Glutamatergic neuron (in vitro differentiated cells): ENCODE results near the gene USF3. TPM values are rescaled to one million over a fixed set of nuclear protein-coding genes. Genes with fewer than 3 reads are reported as not detected.

Experiments
- DNase-seq: peaks from one replicate; pipeline ENCODE4 v3.0.0; 2022
- H3K27ac Mint-ChIP-seq: one replicate; pipeline ENCODE4 v1.8.0; 2020; ENCODE audit warnings: mild to moderate bottlenecking, mixed read lengths, inconsistent platforms; ENCODE audit not compliant: unreplicated experiment
- H3K27me3 Mint-ChIP-seq: one replicate; pipeline ENCODE4 v1.8.0; 2020; ENCODE audit warnings: mild to moderate bottlenecking, moderate library complexity, mixed read lengths, inconsistent platforms; ENCODE audit not compliant: unreplicated experiment
- H3K36me3 Mint-ChIP-seq: one replicate; pipeline ENCODE4 v1.8.0; 2020; ENCODE audit warnings: mild to moderate bottlenecking, mixed read lengths, inconsistent platforms; ENCODE audit not compliant: unreplicated experiment
- H3K4me1 Mint-ChIP-seq: one replicate; pipeline ENCODE4 v1.8.0; 2020; ENCODE audit warnings: mild to moderate bottlenecking, low read depth, mixed read lengths, inconsistent platforms; ENCODE audit not compliant: unreplicated experiment
- H3K4me3 Mint-ChIP-seq: one replicate; pipeline ENCODE4 v1.8.0; 2020; ENCODE audit warnings: mild to moderate bottlenecking, mixed read lengths, inconsistent platforms; ENCODE audit not compliant: unreplicated experiment
- H3K9me3 Mint-ChIP-seq: one replicate; pipeline ENCODE4 v1.8.0; 2020; ENCODE audit warnings: mild to moderate bottlenecking, moderate library complexity, mixed read lengths, inconsistent platforms; ENCODE audit not compliant: unreplicated experiment
- total RNA-seq: library from RNA; stranded (reverse); fragmentation: NEBNext Ultra II Directional; extraction: Animal tissue kit (Norgen Biotek cat#: 25700); gene quantifications from one replicate; pipeline ENCODE4 v1.2.1, GENCODE V29; 2021; ENCODE audit not compliant: unreplicated experiment
- TF ChIP-seq, protein P1 (sequence below): fragments of 200-600 bp; sonication (generic); IDR thresholded peaks from one replicate; pipeline ENCODE4 v1.5.0; 2021; ENCODE audit not compliant: partially characterized antibody, unreplicated experiment

Gene USF3
- total RNA-seq, 1 donor from 2014 or later = 14.9 TPM

GRCh38 chr3:113676261-113676660 is 20.2 kb downstream of the USF3 start:
- Mint-ChIP-seq H3K27me3 (no peaks in the 10 kb centered on the region), H3K4me1 (no peaks in the 10 kb centered on the region), H3K36me3 (no peaks in the 10 kb centered on the region), H3K4me3 (no peak overlapping the region), H3K27ac (no peak overlapping the region), H3K9me3 (no peaks in the 10 kb centered on the region)
- TF ChIP-seq, protein P1, sequence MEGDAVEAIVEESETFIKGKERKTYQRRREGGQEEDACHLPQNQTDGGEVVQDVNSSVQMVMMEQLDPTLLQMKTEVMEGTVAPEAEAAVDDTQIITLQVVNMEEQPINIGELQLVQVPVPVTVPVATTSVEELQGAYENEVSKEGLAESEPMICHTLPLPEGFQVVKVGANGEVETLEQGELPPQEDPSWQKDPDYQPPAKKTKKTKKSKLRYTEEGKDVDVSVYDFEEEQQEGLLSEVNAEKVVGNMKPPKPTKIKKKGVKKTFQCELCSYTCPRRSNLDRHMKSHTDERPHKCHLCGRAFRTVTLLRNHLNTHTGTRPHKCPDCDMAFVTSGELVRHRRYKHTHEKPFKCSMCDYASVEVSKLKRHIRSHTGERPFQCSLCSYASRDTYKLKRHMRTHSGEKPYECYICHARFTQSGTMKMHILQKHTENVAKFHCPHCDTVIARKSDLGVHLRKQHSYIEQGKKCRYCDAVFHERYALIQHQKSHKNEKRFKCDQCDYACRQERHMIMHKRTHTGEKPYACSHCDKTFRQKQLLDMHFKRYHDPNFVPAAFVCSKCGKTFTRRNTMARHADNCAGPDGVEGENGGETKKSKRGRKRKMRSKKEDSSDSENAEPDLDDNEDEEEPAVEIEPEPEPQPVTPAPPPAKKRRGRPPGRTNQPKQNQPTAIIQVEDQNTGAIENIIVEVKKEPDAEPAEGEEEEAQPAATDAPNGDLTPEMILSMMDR = no peak
- no peak for DNase-seq

GRCh38 chr3:113673593-113673992 is 22.8 kb downstream of the USF3 start:
- Mint-ChIP-seq H3K36me3 (no peaks in the 10 kb centered on the region), H3K27me3 (no peaks in the 10 kb centered on the region), H3K4me1 (no peaks in the 10 kb centered on the region), H3K4me3 (no peak overlapping the region), H3K9me3 (no peaks in the 10 kb centered on the region), H3K27ac (no peak overlapping the region)
- TF ChIP-seq, protein P1 = no peak
- DNase-seq = no peak

DNA sequence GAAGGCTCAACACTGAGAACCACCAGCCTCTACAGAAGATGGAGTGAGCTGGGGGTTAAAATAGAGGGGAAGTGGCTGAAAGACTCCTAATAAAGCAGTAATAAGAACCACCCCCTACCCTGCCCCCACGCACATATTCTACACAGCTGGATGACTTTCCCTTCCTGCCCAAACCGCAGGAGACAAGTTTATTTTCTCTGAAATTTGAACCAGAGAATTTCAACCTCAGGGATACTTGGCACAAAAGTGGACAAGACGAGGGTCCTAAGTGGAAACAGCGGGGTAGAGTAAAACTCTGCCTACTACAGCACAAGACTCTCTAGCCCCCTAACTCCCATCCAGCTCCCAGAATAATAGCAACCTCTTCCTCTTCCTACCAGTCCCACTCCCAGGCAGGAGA is 28.4 kb downstream of the USF3 start:
- TF ChIP-seq, protein P1 = no peak
- no peak for DNase-seq
- Mint-ChIP-seq H3K27me3 (no peaks in the 10 kb centered on the region), H3K36me3 (no peaks in the 10 kb centered on the region), H3K4me3 (no peak overlapping the region), H3K27ac (no peak overlapping the region), H3K9me3 (no peaks in the 10 kb centered on the region), H3K4me1 (no peaks in the 10 kb centered on the region)

GRCh38 chr3:113664523-113665094 is 31.8 kb downstream of the USF3 start:
- no peak for DNase-seq
- TF ChIP-seq, protein P1 = no peak
- Mint-ChIP-seq H3K36me3 (peaks cover under 1% of the 10 kb centered on the region), H3K27ac (no peak overlapping the region), H3K9me3 (no peaks in the 10 kb centered on the region), H3K4me1 (no peaks in the 10 kb centered on the region), H3K27me3 (no peaks in the 10 kb centered on the region), H3K4me3 (no peak overlapping the region)

GRCh38 chr3:113663761-113664160 is 32.7 kb downstream of the USF3 start:
- H3K27ac Mint-ChIP-seq = no peak overlapping the region
- H3K9me3 Mint-ChIP-seq = no peaks in the 10 kb centered on the region
- H3K4me1 Mint-ChIP-seq = no peaks in the 10 kb centered on the region
- TF ChIP-seq, protein P1 = no peak
- no peaks in the 10 kb centered on the region for H3K27me3 Mint-ChIP-seq
- H3K4me3 Mint-ChIP-seq = no peak overlapping the region
- no peak for DNase-seq
- H3K36me3 Mint-ChIP-seq = peaks cover 5% of the 10 kb centered on the region
